ENCODE results near the gene ERN2.
"Not testable (repeated sequence)": the region's sequence is repeated elsewhere in the genome, so short reads cannot be mapped to it uniquely, and the experiment has no call there.

The ERN2 gene

GRCh38 chr16:23712976-23713375 lies at the start of gene ERN2:
Gene ERN2, minus strand, starts transcription at chr16:23713222. Its CDS starts 35 bp downstream, at chr16:23713187.
- no peak for DNase-seq

- no peak for DNase-seq
These were observed 45.1 kb upstream of the ERN2 start for GRCh38 chr16:23757937-23758619.

DNA sequence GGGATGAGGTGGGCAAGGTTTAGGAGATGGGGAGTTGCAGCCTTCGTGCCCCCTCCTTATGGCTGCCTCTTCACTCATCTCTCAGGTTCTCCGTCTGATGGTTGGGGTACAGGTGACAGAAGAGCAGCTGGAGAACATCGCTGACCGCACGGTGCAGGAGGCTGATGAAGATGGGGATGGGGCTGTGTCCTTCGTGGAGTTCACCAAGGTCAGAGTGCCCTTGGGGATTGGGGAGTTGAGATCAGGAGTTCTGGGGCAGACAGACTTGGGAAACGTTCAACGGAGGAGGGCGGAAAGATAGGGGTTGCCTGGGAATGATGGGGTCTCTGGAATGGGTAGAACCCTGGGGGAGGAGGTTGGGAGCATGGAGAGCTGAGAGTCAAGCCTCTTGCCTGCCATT lies 44.1 kb upstream of the ERN2 start:
- no peak for DNase-seq

- no peak for DNase-seq
These were observed 42.4 kb upstream of the ERN2 start for GRCh38 chr16:23755484-23755809.

DNA sequence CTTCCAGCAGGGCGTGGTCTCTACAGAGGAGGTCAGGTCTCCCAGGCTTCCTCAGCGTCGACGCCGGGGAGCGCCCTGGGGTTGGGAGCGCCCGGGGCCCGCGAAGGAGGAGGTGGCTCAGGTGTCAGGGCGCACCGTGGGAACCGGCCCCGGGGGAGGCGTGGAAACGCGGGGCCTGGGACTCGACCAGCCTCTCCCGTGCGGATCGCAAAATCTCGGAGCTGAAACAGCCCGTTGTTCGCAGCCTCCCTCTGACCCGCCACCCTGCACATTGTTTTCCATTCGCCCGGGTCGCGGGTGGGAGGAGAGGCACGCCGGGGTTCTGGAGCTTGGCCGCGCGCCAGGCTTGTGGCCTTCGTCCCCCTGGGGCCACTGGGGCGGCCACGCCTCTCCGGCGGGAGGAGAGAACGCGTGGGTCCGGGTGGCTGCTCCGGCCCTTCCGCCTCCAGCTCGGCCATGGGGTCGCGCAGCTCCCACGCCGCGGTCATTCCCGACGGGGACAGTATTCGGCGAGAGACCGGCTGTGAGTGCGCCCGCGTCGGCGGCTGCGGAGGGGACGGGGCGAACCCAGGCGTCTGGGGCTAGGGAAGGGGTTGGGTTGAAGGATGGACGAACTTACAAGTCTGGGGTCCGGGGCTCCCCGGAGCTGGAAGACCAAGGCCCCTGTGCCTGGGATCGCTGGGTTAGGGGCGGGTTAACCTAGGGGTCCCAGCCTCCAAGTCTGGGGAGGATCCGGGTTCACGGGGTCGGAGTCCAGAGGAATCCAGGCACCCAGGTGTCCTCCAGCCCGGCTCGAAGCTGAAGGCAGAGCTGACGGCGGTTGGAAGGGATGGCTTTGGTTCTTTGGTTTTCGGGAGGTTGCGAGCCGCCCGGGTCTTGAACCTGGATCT lies 41.8 kb upstream of the ERN2 start, which contains the start of gene CHP2:
TSS of gene CHP2 (plus strand) at position 433 of the 890 bp plus-strand sequence. CDS start at position 457, 24 bp downstream.
- DNase-seq = no peak

GRCh38 chr16:23753908-23754593 lies 41.0 kb upstream of the ERN2 start:
- DNase-seq = no peak

DNA sequence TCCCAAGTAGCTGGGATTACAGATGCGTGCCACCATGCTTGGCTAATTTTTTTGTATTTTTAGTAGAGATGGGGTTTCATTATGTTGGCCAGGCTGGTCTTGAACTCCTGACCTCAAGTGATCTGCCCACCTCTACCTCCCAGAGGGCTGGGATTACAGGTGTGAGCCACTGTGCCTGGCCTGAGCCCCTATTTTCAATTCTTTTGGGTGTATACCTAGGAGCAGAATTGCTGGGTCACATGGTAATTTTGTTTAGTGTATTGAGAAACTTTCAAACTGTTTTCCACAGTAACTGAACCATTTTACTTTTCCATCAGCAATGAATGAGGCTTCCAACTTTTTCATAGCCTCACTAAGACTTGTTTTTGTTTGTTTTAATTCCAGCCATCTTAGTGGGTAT lies 38.0 kb upstream of the ERN2 start:
- not testable (repeated sequence) for DNase-seq

- no peak for DNase-seq
These were observed 35.6 kb upstream of the ERN2 start for GRCh38 chr16:23748630-23749029.

DNA sequence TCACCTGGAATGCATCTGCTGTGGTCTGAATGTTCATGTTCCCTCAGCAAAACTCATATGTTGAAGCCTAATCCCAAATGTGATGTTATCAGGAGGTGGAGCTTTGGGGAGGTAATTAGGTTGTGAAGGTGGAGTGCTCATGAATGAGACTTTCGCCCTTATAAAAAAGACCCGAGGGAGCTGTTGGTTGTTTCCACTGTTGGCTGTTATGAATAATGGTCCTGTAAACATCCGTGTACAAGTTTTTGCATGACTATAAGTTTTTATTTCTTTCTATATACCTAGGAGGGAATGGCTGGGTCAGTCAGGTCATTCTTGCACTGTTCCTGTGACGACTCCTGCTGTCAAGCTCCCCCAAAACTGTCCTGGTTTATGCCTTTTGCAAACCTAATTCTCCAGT lies 32.2 kb upstream of the ERN2 start:
- DNase-seq = no peak

GRCh38 chr16:23742766-23743165 lies 29.7 kb upstream of the ERN2 start:
- no peak for DNase-seq

DNA sequence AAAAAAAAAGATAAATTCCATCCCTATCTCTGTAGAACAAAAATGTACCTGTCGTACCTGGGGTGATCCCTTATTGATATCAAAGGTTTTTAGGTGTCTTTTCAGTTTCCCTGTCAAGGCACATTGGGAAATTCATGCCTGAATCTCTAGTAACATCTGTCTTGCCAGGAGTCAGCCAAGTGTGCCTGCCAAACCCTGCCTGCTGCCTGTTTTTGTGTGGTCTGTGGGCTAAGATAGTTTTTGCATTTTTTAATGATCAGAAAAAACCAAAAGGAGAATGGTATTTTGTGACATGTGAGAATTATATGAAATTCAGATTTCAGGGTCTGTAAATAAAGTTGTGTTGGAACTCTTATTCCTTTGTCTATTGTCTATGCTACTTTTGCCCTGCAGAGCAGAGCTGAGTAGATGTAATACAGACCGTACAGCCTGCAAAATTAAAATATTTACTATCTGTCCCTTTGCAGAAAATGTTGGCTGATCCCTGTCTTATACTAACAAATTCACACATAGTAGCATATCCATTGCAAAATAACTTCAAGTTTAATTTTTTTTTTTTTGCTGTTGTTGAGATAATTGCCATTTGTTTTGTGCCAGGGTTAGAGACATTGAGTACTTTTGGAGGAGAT lies 28.8 kb upstream of the ERN2 start:
- DNase-seq = no peak

- no peak for DNase-seq
These were observed 26.5 kb upstream of the ERN2 start for GRCh38 chr16:23739516-23739915.

GRCh38 chr16:23737423-23738028 lies 24.5 kb upstream of the ERN2 start:
- not testable (repeated sequence) for DNase-seq

GRCh38 chr16:23734176-23734893 lies 21.3 kb upstream of the ERN2 start:
- no peak for DNase-seq

- DNase-seq = no peak
These were observed 16.7 kb upstream of the ERN2 start for GRCh38 chr16:23729503-23730424.

DNA sequence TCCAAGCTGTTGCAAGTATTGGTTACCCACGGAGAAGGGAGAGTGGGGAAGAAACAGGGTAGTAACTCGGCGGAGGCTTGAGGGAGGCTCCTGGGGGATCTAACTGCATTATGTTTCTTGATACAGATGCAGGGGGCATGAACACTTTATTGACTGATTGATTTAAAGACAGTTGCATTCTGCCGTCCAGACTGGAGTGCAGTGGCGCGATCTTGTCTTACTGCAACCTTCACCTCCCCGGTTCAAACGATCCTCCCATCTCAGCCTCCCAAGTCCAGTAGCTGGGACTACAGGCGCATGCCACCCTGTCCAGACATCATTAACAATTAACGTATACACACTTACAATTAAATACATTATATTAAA lies 15.1 kb upstream of the ERN2 start:
- DNase-seq = no peak

- DNase-seq = no peak
These were observed 13.7 kb upstream of the ERN2 start for GRCh38 chr16:23726710-23727109.

GRCh38 chr16:23724785-23725131 lies 11.7 kb upstream of the ERN2 start:
- no peak for DNase-seq

DNA sequence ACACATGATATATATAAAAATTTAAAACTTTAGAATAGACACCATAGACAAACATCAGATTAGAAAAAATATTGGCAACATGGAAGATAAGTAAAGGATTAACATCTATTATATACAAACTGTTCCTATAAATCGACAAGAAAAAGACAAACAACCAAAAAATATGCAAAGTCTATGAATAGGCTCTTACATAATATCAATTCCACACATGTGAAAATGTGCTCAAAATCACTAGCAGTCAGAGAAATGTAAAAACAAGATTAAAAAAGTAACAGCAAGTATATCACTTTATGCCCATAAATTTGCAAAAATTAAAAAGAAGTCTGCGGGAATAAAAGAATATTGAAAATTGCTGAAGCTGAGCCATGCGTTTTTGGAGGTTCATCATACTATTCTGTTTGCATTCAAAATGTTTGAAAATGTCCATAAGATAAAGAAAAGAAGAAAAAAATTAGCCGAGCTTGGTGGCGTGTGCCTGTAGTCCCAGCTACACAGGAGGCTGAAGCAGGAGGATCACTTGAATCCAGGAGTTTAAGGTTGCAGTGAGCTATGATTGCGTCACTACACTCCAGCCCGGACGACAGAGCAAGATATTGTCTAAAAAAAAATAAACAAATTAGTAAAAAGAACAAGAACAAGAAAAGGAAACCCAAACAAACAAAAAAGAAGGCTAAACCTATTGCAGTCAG lies 11.2 kb upstream of the ERN2 start:
- no peak for DNase-seq

- DNase-seq = not testable (repeated sequence)
These were observed 9.7 kb upstream of the ERN2 start for GRCh38 chr16:23722613-23723240.

All from COR-L47 (cell line).